Ascending aorta (tissue), 2 donors: ENCODE measurements around the gene FANCC. TPM values are rescaled to one million over a fixed set of nuclear protein-coding genes. Genes with fewer than 3 reads are reported as not detected.

ENCODE experiments used
- DNase-seq, 2 donors: peaks; one replicate each; pipeline ENCODE4 v3.0.0-alpha.2; 2019; ENCODE audit warnings: low spot score in 2 of 2
- H3K27ac ChIP-seq, 2 donors: fragments of 200-600 bp; sonication (generic); one replicate each; pipeline ENCODE4 v1.5.1; 2016 to 2017; ENCODE audit warnings: mild to moderate bottlenecking in 1 of 2
- H3K27me3 ChIP-seq: fragments of 200-600 bp; sonication (generic); one replicate; pipeline ENCODE4 v1.5.1; 2017
- H3K36me3 ChIP-seq, 2 donors: fragments of 200-600 bp; sonication (generic); one replicate each; pipeline ENCODE4 v1.5.1; 2016
- H3K4me1 ChIP-seq, 2 donors: fragments of 200-600 bp; sonication (generic); one replicate each; pipeline ENCODE4 v1.5.1; 2016 to 2017; ENCODE audit warnings: mild to moderate bottlenecking in 1 of 2
- H3K4me3 ChIP-seq, 2 donors: fragments of 200-600 bp; sonication (generic); one replicate each; pipeline ENCODE4 v1.5.1; 2016 to 2017; ENCODE audit warnings: mild to moderate bottlenecking in 1 of 2
- H3K9me3 ChIP-seq, 2 donors: fragments of 200-600 bp; sonication (generic); one replicate each; pipeline ENCODE4 v1.5.1; 2016
- intact Hi-C: fragments of 100-400 bp; cut with DNase I; formaldehyde crosslinking; loops from one replicate; pipeline ENCODE4 v1.15.1; 2023
- total RNA-seq: library from RNA; depleted of rRNA; stranded (reverse); fragments of >200 nt; gene quantifications from one replicate; pipeline ENCODE4 v1.1.0, GENCODE V29; 2016
- TF ChIP-seq, protein P1 (sequence below), 3 experiments: fragments of 200-600 bp in 2 of 3; fragments of 450-650 bp in 1 of 3; sonication (generic) in 2 of 3; IDR thresholded peaks; one replicate each; pipeline ENCODE4 v1.5.1; 2016 to 2019; ENCODE audit warnings: antibody characterized with exemption in 3 of 3, mild to moderate bottlenecking in 1 of 3, moderate library complexity in 1 of 3

Gene FANCC
- total RNA-seq, 1 donor from 2014 or later: 0.64 TPM

DNA sequence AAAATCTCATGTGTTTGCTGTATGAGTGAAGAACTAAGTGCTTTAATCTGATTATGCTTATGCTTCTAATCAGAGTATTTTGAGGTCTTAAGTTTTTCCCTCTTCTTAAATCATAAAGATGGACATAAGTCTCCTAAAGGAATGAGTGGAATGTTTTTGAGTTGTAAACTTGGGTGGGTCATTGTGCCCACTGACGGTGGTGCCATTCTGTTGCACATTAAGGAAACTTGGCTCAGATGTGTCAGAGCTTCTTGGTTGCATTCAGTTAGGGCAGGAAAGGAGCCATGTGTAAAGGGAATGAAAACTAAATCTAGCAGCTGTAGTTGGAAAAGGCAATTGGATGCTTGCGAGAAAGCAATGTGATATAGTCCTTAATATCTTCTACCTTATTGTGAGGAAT lies 256.6 kb downstream of the FANCC start:
- Histone ChIP-seq H3K4me1 (peaks cover 29 to 89% of the 10 kb centered on the region in 2 donors), H3K27me3 (no peaks in the 10 kb centered on the region), H3K4me3 (peak overlapping the region in 1 of 2 donors; percentile 67), H3K27ac (peak overlapping the region; percentile 84 to 95), H3K9me3 (no peaks in the 10 kb centered on the region), H3K36me3 (peaks cover 21 to 26% of the 10 kb centered on the region in 2 donors)
- DNase-seq: no peak
- TF ChIP-seq, protein P1, sequence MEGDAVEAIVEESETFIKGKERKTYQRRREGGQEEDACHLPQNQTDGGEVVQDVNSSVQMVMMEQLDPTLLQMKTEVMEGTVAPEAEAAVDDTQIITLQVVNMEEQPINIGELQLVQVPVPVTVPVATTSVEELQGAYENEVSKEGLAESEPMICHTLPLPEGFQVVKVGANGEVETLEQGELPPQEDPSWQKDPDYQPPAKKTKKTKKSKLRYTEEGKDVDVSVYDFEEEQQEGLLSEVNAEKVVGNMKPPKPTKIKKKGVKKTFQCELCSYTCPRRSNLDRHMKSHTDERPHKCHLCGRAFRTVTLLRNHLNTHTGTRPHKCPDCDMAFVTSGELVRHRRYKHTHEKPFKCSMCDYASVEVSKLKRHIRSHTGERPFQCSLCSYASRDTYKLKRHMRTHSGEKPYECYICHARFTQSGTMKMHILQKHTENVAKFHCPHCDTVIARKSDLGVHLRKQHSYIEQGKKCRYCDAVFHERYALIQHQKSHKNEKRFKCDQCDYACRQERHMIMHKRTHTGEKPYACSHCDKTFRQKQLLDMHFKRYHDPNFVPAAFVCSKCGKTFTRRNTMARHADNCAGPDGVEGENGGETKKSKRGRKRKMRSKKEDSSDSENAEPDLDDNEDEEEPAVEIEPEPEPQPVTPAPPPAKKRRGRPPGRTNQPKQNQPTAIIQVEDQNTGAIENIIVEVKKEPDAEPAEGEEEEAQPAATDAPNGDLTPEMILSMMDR (IDR thresholded peaks at IDR 0.05): no peak
- intact Hi-C loops: loop anchor here (2.0 kb wide), 1 partner anchor 24 kb away; no protein-coding TSS in a partner anchor

DNA sequence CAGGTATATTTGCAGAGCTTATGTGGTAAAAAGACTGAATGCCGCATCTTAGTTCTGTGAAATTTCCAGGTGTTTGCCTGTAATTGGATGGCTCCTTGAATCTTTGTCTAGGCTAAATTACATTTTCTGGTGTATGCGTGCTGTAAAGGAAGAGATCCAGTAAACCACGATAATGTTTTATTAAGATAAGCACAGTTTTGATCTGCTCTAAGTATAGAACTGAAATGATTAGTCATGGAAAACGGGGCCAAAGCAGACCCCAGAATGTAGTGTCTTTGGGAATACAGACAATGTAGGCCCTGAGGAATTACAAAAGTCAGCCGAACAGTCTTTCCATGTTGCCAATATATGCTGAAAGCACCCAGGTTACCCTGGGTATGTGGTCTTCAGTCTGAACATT lies 257.3 kb downstream of the FANCC start:
- TF ChIP-seq, protein P1 (IDR thresholded peaks at IDR 0.05): no peak
- H3K27me3 ChIP-seq: no peaks in the 10 kb centered on the region
- intact Hi-C loops: loop anchor here (2.0 kb wide), 1 partner anchor 25 kb away; no protein-coding TSS in a partner anchor
- peak overlapping the region; percentile 15 to 67 for H3K4me3 ChIP-seq
- H3K9me3 ChIP-seq: no peaks in the 10 kb centered on the region
- peaks cover 17 to 26% of the 10 kb centered on the region in 2 donors for H3K36me3 ChIP-seq
- peak overlapping the region; percentile 84 to 95 for H3K27ac ChIP-seq
- DNase-seq: no peak
- peaks cover 29 to 86% of the 10 kb centered on the region in 2 donors for H3K4me1 ChIP-seq

DNA sequence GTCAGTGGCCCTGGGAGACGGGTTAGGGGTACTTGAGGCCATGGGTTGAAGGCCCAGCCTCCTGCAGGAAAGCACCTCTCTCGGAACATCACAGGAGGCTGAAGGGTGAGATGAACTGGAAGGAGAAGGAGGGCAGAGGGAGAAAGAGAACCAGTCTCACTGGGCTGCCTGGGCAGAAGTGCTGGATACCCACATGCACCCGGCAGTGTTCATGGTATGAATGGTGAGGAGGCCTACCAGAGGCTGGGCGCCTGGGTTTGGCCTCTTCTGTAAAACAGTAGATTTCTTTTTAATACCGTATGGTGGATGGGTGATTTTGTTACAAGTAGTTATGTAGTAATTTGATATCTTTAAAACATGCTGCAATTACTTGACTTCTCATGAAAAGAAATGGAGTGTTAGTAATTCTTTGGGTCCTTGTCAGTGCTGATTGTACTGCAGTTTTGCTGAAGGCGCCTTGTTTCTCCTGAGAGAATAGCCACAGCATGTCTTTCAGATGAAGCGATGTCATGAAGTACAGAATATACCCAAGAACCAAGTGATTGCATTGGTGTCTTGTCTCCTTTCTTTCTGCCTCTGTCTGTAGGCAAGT lies 258.6 kb downstream of the FANCC start:
- Histone ChIP-seq H3K4me3 (peak overlapping the region; percentile 45 to 67), H3K4me1 (peaks cover 18 to 79% of the 10 kb centered on the region in 2 donors), H3K27ac (peak overlapping the region; percentile 84 to 95), H3K27me3 (no peaks in the 10 kb centered on the region), H3K36me3 (peaks cover 8 to 19% of the 10 kb centered on the region in 2 donors), H3K9me3 (no peaks in the 10 kb centered on the region)
- DNase-seq: no peak
- TF ChIP-seq, protein P1 (IDR thresholded peaks at IDR 0.05): no peak
- intact Hi-C loops: no loop called here

GRCh38 chr9:95058121-95058785 lies 259.3 kb downstream of the FANCC start:
- TF ChIP-seq, protein P1 (IDR thresholded peaks at IDR 0.05): no peak
- H3K9me3 ChIP-seq: no peaks in the 10 kb centered on the region
- peak overlapping the region; percentile 45 to 67 for H3K4me3 ChIP-seq
- intact Hi-C loops: no loop called here
- DNase-seq: no peak
- H3K36me3 ChIP-seq: peaks cover 1 to 12% of the 10 kb centered on the region in 2 donors
- no peaks in the 10 kb centered on the region for H3K27me3 ChIP-seq
- peaks cover 14 to 77% of the 10 kb centered on the region in 2 donors for H3K4me1 ChIP-seq
- peak overlapping the region; percentile 84 to 95 for H3K27ac ChIP-seq

DNA sequence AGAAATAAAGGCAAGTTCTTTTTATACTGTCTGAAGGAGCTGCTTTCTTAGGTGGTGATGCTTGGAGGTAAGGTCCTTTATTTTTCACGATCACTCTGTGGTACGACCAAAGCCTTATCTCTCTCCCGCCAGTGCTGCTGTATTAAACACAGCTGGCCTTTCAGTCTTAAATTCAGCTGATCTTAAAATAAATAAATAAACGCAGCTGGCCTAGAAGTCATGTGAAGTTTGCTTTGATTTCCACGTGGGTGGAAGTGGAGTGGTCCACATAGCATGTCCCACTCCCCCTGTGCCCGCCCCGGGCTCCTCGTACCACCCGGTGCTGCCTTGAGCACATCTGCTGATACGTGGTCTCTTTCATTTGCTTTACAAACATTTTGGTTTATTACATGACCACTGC lies 260.4 kb downstream of the FANCC start:
- Histone ChIP-seq H3K9me3 (no peaks in the 10 kb centered on the region), H3K36me3 (peaks cover 0 to 2% of the 10 kb centered on the region in 2 donors), H3K4me1 (peaks cover 4 to 69% of the 10 kb centered on the region in 2 donors), H3K27ac (peak overlapping the region; percentile 84 to 95), H3K27me3 (no peaks in the 10 kb centered on the region), H3K4me3 (peak overlapping the region; percentile 42 to 67)
- TF ChIP-seq, protein P1 (IDR thresholded peaks at IDR 0.05): no peak
- DNase-seq: no peak
- intact Hi-C loops: no loop called here
